HEK293 (cell line): Measurements from ENCODE around the gene AFF3.

Experiments used
- CTCF ChIA-PET: fragments of 350-600 bp; formaldehyde crosslinking; extraction: SDS; loops from one replicate; lab custom pipeline; 2021; ENCODE audit warnings: antibody characterized with exemption; lab: Yijun Ruan, JAX
- POLR2A ChIA-PET: fragments of 300-600 bp; formaldehyde crosslinking; extraction: SDS; loops from one replicate; lab custom pipeline; 2020; ENCODE audit warnings: antibody characterized with exemption, inconsistent platforms; lab: Yijun Ruan, JAX
- H3K27ac ChIP-seq: fragments of 200-500 bp; sonication (Bioruptor generic); 2 replicates; pipeline ENCODE4 v1.5.1; 2014; ENCODE audit warnings: low read depth, low read length, control low read depth, inconsistent platforms; ENCODE audit errors: extremely low read depth
- H3K36me3 ChIP-seq, 2 experiments: fragments of 200-500 bp in 1 of 2; sonication (Bioruptor generic) in 1 of 2; 1 replicate in 1 of 2; 2 replicates in 1 of 2; pipeline ENCODE4 v1.5.1; 2014 to 2017; ENCODE audit warnings: inconsistent platforms in 2 of 2, low read length in 2 of 2; ENCODE audit not compliant: control insufficient read depth in 2 of 2, insufficient read depth in 1 of 2
- H3K4me1 ChIP-seq: fragments of 200-500 bp; sonication (Bioruptor generic); 2 replicates; pipeline ENCODE4 v1.5.1; 2014; ENCODE audit warnings: mild to moderate bottlenecking, low read length, inconsistent platforms; ENCODE audit not compliant: control insufficient read depth, insufficient read depth
- H3K4me3 ChIP-seq: 2 replicates; pipeline ENCODE4 v1.5.1; 2011; ENCODE audit warnings: low read depth, mild to moderate bottlenecking, control low read depth, low read length, moderate library complexity
- H3K9me3 ChIP-seq: fragments of 200-500 bp; sonication (Bioruptor generic); 2 replicates; pipeline ENCODE4 v1.5.1; 2014; ENCODE audit warnings: low read depth, low read length, inconsistent platforms; ENCODE audit not compliant: control insufficient read depth, insufficient read depth
- KLF16 ChIP-seq: fragments of 450-650 bp; formaldehyde crosslinking; IDR thresholded peaks from 2 replicates; pipeline ENCODE4 v1.5.1; 2017; ENCODE audit warnings: missing biosample characterization, missing genetic modification characterization
- PRDM1 ChIP-seq: fragments of 450-650 bp; formaldehyde crosslinking; IDR thresholded peaks from 2 replicates; pipeline ENCODE4; 2016; ENCODE audit warnings: missing biosample characterization, missing genetic modification characterization
- SP2 ChIP-seq: fragments of 450-650 bp; formaldehyde crosslinking; IDR thresholded peaks from 2 replicates; pipeline ENCODE4 v1.5.1; 2016; ENCODE audit warnings: missing biosample characterization, missing genetic modification characterization
- SP7 ChIP-seq: fragments of 450-650 bp; formaldehyde crosslinking; IDR thresholded peaks from 2 replicates; pipeline ENCODE4 v1.5.1; 2016; ENCODE audit warnings: missing biosample characterization, missing genetic modification characterization
- WT1 ChIP-seq: fragments of 450-650 bp; formaldehyde crosslinking; IDR thresholded peaks from 2 replicates; pipeline ENCODE4 v1.5.1; 2016; ENCODE audit warnings: missing biosample characterization, missing genetic modification characterization
- ZBTB17 ChIP-seq: fragments of 450-650 bp; formaldehyde crosslinking; IDR thresholded peaks from 2 replicates; pipeline ENCODE4 v1.5.1; 2016; ENCODE audit warnings: missing biosample characterization, missing genetic modification characterization
- ZBTB21 ChIP-seq: fragments of 450-650 bp; formaldehyde crosslinking; IDR thresholded peaks from 2 replicates; pipeline ENCODE4 v1.5.1; 2017; ENCODE audit warnings: missing biosample characterization, missing genetic modification characterization
- ZBTB26 ChIP-seq: fragments of 450-650 bp; formaldehyde crosslinking; optimal IDR thresholded peaks from 2 replicates; pipeline ENCODE3; 2016; ENCODE audit warnings: missing biosample characterization, mild to moderate bottlenecking, missing genetic modification characterization
- ZBTB8A ChIP-seq: fragments of 450-650 bp; formaldehyde crosslinking; IDR thresholded peaks from 2 replicates; pipeline ENCODE4 v1.5.1; 2016; ENCODE audit warnings: missing biosample characterization, missing genetic modification characterization
- ZNF140 ChIP-seq: fragments of 450-650 bp; formaldehyde crosslinking; IDR thresholded peaks from 2 replicates; pipeline ENCODE4 v1.5.1; 2016; ENCODE audit warnings: missing biosample characterization, missing genetic modification characterization
- ZNF155 ChIP-seq: fragments of 450-650 bp; formaldehyde crosslinking; IDR thresholded peaks from 2 replicates; pipeline ENCODE4 v1.5.1; 2016; ENCODE audit warnings: missing biosample characterization, missing genetic modification characterization
- ZNF24 ChIP-seq: fragments of 450-650 bp; formaldehyde crosslinking; IDR thresholded peaks from 2 replicates; pipeline ENCODE4 v1.5.1; 2016; ENCODE audit warnings: missing biosample characterization, missing genetic modification characterization
- ZNF362 ChIP-seq: fragments of 450-650 bp; formaldehyde crosslinking; IDR thresholded peaks from 2 replicates; pipeline ENCODE4 v1.5.1; 2016; ENCODE audit warnings: missing biosample characterization, missing genetic modification characterization
- ZNF366 ChIP-seq: fragments of 450-650 bp; formaldehyde crosslinking; conservative IDR thresholded peaks from 2 replicates; pipeline ENCODE4 v1.5.1; 2016; ENCODE audit warnings: missing biosample characterization, missing genetic modification characterization
- ZNF404 ChIP-seq: fragments of 450-650 bp; formaldehyde crosslinking; IDR thresholded peaks from 2 replicates; pipeline ENCODE4 v1.5.1; 2017; ENCODE audit warnings: missing biosample characterization, missing genetic modification characterization
- ZNF501 ChIP-seq: fragments of 450-650 bp; formaldehyde crosslinking; IDR thresholded peaks from 2 replicates; pipeline ENCODE4 v1.5.1; 2016; ENCODE audit warnings: missing biosample characterization, missing genetic modification characterization
- ZNF747 ChIP-seq: fragments of 450-650 bp; formaldehyde crosslinking; IDR thresholded peaks from 2 replicates; pipeline ENCODE4 v1.5.1; 2016; ENCODE audit warnings: missing biosample characterization, missing genetic modification characterization
- ZNF785 ChIP-seq: fragments of 450-650 bp; formaldehyde crosslinking; IDR thresholded peaks from 2 replicates; pipeline ENCODE4 v1.5.1; 2016; ENCODE audit warnings: missing biosample characterization, missing genetic modification characterization
- ZSCAN4 ChIP-seq: fragments of 450-650 bp; formaldehyde crosslinking; IDR thresholded peaks from 2 replicates; pipeline ENCODE4 v1.5.1; 2017; ENCODE audit warnings: missing biosample characterization, missing genetic modification characterization
- TF ChIP-seq, protein P1 (sequence below): fragments of 450-650 bp; IDR thresholded peaks from 2 replicates; pipeline ENCODE4 v1.5.1; 2018; ENCODE audit warnings: missing biosample characterization, missing genetic modification characterization
- TF ChIP-seq, protein P2 (sequence below): fragments of 450-650 bp; formaldehyde crosslinking; IDR thresholded peaks from 2 replicates; pipeline ENCODE4 v1.5.1; 2017; ENCODE audit warnings: missing biosample characterization, missing genetic modification characterization

Gene AFF3

GRCh38 chr2:99571533-99571932 lies 570.9 kb downstream of the AFF3 start:
- Histone ChIP-seq H3K9me3 (no peaks in the 10 kb centered on the region), H3K27ac (no peak overlapping the region), H3K36me3 (no peaks in the 10 kb centered on the region), H3K4me1 (peaks cover 2% of the 10 kb centered on the region; the same call in 1 of the 2 replicates), H3K4me3 (no peak overlapping the region)
- POLR2A ChIA-PET = no interaction called here
- CTCF ChIA-PET = interaction anchor here (0.6 to 2.3 kb wide), 3 partner anchors 11 to 191 kb away, joined by 3 to 8 read pairs (median 4); no protein-coding TSS in a partner anchor
- TF ChIP-seq, protein P1, sequence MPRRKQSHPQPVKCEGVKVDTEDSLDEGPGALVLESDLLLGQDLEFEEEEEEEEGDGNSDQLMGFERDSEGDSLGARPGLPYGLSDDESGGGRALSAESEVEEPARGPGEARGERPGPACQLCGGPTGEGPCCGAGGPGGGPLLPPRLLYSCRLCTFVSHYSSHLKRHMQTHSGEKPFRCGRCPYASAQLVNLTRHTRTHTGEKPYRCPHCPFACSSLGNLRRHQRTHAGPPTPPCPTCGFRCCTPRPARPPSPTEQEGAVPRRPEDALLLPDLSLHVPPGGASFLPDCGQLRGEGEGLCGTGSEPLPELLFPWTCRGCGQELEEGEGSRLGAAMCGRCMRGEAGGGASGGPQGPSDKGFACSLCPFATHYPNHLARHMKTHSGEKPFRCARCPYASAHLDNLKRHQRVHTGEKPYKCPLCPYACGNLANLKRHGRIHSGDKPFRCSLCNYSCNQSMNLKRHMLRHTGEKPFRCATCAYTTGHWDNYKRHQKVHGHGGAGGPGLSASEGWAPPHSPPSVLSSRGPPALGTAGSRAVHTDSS (tag by site-specific recombination) = no peak
- TF ChIP-seq PRDM1 (tag by site-specific recombination) = peak; percentile 30; the same call in 1 of the 2 replicates
- no peak for TF ChIP-seq ZNF362 (tag by site-specific recombination)
- TF ChIP-seq, protein P2, sequence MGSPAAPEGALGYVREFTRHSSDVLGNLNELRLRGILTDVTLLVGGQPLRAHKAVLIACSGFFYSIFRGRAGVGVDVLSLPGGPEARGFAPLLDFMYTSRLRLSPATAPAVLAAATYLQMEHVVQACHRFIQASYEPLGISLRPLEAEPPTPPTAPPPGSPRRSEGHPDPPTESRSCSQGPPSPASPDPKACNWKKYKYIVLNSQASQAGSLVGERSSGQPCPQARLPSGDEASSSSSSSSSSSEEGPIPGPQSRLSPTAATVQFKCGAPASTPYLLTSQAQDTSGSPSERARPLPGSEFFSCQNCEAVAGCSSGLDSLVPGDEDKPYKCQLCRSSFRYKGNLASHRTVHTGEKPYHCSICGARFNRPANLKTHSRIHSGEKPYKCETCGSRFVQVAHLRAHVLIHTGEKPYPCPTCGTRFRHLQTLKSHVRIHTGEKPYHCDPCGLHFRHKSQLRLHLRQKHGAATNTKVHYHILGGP (tag by site-specific recombination) = 0 out of 2 replicates have a peak, but pooled peaks have one; percentile 28
- peak; percentile 87 for TF ChIP-seq SP7
- TF ChIP-seq SP2 = peak; percentile 10; the same call in 1 of the 2 replicates
- peak; percentile 45; the same call in 1 of the 2 replicates for TF ChIP-seq ZNF366 (tag by site-specific recombination)

GRCh38 chr2:99571021-99571420 lies 571.4 kb downstream of the AFF3 start:
- ChIA-PET CTCF (interaction anchor here (0.7 to 1.8 kb wide), 2 partner anchors 10 to 636 kb away, joined by 4 read pairs; no protein-coding TSS in a partner anchor), POLR2A (no interaction called here)
- Histone ChIP-seq H3K4me1 (peaks cover 2% of the 10 kb centered on the region; the same call in 1 of the 2 replicates), H3K4me3 (no peak overlapping the region), H3K9me3 (no peaks in the 10 kb centered on the region), H3K27ac (no peak overlapping the region)
- TF ChIP-seq ZNF155 (tag by site-specific recombination) (no peak), ZBTB21 (tag by site-specific recombination) (no peak), ZNF747 (tag by site-specific recombination) (no peak), PRDM1 (tag by site-specific recombination) (no peak), ZNF501 (tag by site-specific recombination) (no peak), ZNF404 (tag by site-specific recombination) (no peak), ZBTB17 (tag by site-specific recombination) (no peak), ZBTB26 (tag by site-specific recombination) (no peak), ZBTB8A (tag by site-specific recombination) (no peak), ZSCAN4 (no peak), WT1 (tag by site-specific recombination) (no peak), KLF16 (tag by site-specific recombination) (no peak), ZNF785 (tag by site-specific recombination) (no peak), ZNF140 (tag by site-specific recombination) (no peak), ZNF24 (no peak)
- TF ChIP-seq, all 188 proteins: peak for 0
- H3K36me3 ChIP-seq = no peaks in the 10 kb centered on the region
